ENCODE results near the gene WARS2.

Gene WARS2

DNA sequence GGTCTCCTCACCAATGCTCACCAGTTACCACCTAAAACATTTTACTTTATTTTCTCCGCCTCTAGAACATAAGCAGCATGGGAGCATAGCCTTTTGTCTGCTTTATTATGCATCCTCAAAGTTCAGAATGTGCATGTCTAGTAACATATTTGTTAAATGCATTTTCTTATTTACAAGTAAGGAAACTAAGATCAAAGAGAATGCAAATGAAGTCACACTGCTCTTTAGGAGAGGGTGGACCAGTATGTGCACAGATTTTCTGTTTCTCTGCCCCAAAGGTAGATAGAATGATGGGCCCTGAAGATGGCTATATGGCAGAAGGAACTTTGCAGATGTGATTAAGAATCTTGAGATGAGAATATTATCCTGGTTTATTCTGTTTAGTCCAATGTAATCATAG, 9.7 kb upstream of the WARS2 start:
- Histone ChIP-seq H3K4me3 (ENCODE audit: low read length) (no peak overlapping the region), H3K79me2 (ENCODE audit: low read length) (no peaks in the 10 kb centered on the region), H4K20me1 (ENCODE audit: insufficient read depth, low read length) (no peaks in the 10 kb centered on the region), H3K36me3 (replicated peaks; ENCODE audit: insufficient read depth, low read length) (no peaks in the 10 kb centered on the region), H3K4me1 (ENCODE audit: low read length) (no peaks in the 10 kb centered on the region), H3K4me2 (ENCODE audit: low read depth, low read length) (no peak overlapping the region), H3K9ac (ENCODE audit: low read length) (no peak overlapping the region), H3K27ac (ENCODE audit: low read length) (no peak overlapping the region), H2AFZ (ENCODE audit: low read length) (no peak overlapping the region), H3K9me2 (replicated peaks; ENCODE audit: insufficient read depth, low read length) (no peaks in the 10 kb centered on the region), H3F3A (ENCODE audit: insufficient read depth, low read length) (no peaks in the 10 kb centered on the region), H3K9me3 (replicated peaks; ENCODE audit: insufficient read depth, low read length) (no peaks in the 10 kb centered on the region), H3K27me3 (replicated peaks; ENCODE audit: insufficient read depth, low read length) (no peaks in the 10 kb centered on the region)
- TF ChIP-seq, protein P1, sequence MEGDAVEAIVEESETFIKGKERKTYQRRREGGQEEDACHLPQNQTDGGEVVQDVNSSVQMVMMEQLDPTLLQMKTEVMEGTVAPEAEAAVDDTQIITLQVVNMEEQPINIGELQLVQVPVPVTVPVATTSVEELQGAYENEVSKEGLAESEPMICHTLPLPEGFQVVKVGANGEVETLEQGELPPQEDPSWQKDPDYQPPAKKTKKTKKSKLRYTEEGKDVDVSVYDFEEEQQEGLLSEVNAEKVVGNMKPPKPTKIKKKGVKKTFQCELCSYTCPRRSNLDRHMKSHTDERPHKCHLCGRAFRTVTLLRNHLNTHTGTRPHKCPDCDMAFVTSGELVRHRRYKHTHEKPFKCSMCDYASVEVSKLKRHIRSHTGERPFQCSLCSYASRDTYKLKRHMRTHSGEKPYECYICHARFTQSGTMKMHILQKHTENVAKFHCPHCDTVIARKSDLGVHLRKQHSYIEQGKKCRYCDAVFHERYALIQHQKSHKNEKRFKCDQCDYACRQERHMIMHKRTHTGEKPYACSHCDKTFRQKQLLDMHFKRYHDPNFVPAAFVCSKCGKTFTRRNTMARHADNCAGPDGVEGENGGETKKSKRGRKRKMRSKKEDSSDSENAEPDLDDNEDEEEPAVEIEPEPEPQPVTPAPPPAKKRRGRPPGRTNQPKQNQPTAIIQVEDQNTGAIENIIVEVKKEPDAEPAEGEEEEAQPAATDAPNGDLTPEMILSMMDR (IDR thresholded peaks at IDR 0.05; ENCODE audit: low read length): no peak
- no peak for TF ChIP-seq EZH2 (optimal IDR thresholded peaks at IDR 0.05; ENCODE audit: low read depth, low read length)
- no peak for TF ChIP-seq EZH2phosphoT487 (IDR thresholded peaks at IDR 0.05; ENCODE audit: low read length)
- DNase-seq: no peak

DNA sequence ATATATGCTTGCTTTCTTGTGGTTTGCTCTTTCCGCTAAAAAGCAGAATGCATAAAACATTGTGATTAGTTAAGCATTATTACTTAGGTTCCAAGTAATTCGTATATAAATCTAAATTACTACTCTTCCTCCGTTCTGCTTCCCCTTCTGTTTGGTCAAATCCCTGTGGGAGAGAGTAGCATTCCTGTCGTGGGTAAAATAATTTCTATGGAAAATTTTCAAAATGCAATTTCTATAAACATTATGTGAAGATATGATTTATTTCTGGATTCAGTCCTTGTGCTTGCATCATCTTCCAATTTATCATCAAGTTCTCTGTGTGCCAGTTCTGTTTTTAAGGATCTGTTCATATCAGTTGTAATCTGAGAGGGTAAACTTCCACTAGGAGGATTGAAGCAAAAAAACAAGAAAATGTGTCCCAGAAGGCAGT, 7.2 kb upstream of the WARS2 start:
- H2AFZ ChIP-seq (ENCODE audit: low read length): no peak overlapping the region
- H3K27ac ChIP-seq (ENCODE audit: low read length): no peak overlapping the region
- no peaks in the 10 kb centered on the region for H3K9me2 ChIP-seq (replicated peaks; ENCODE audit: insufficient read depth, low read length)
- H3K4me2 ChIP-seq (ENCODE audit: low read depth, low read length): no peak overlapping the region
- no peaks in the 10 kb centered on the region for H3F3A ChIP-seq (ENCODE audit: insufficient read depth, low read length)
- no peaks in the 10 kb centered on the region for H3K27me3 ChIP-seq (replicated peaks; ENCODE audit: insufficient read depth, low read length)
- H3K4me3 ChIP-seq (ENCODE audit: low read length): no peak overlapping the region
- H3K79me2 ChIP-seq (ENCODE audit: low read length): no peaks in the 10 kb centered on the region
- no peaks in the 10 kb centered on the region for H4K20me1 ChIP-seq (ENCODE audit: insufficient read depth, low read length)
- DNase-seq: no peak
- no peak overlapping the region for H3K9ac ChIP-seq (ENCODE audit: low read length)
- H3K36me3 ChIP-seq (replicated peaks; ENCODE audit: insufficient read depth, low read length): no peaks in the 10 kb centered on the region
- no peaks in the 10 kb centered on the region for H3K9me3 ChIP-seq (replicated peaks; ENCODE audit: insufficient read depth, low read length)
- TF ChIP-seq, protein P1 (IDR thresholded peaks at IDR 0.05; ENCODE audit: low read length): no peak
- no peak for TF ChIP-seq EZH2phosphoT487 (IDR thresholded peaks at IDR 0.05; ENCODE audit: low read length)
- TF ChIP-seq EZH2 (optimal IDR thresholded peaks at IDR 0.05; ENCODE audit: low read depth, low read length): no peak
- no peaks in the 10 kb centered on the region for H3K4me1 ChIP-seq (ENCODE audit: low read length)

DNA sequence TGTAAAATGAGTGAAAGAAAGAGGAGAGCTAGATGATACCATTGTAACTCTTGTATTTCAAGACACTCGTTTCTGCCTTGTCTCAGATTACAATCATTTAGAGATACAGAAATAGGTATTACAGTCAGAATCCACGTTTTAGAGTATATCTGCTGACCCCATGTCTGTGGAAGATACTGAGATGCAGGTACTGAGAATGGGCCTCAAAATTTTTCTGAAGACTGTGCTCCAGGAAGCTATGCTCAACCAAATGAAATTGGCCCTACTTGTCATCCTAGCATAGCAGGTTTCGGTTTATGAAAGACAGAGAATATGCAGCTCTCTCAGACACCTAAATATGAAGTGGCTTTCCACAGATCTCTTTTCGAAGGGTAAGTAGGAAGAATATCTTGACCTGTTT, 6.0 kb upstream of the WARS2 start:
- no peaks in the 10 kb centered on the region for H3F3A ChIP-seq (ENCODE audit: insufficient read depth, low read length)
- no peaks in the 10 kb centered on the region for H3K9me3 ChIP-seq (replicated peaks; ENCODE audit: insufficient read depth, low read length)
- no peaks in the 10 kb centered on the region for H3K36me3 ChIP-seq (replicated peaks; ENCODE audit: insufficient read depth, low read length)
- no peak overlapping the region for H3K9ac ChIP-seq (ENCODE audit: low read length)
- no peak overlapping the region for H3K4me2 ChIP-seq (ENCODE audit: low read depth, low read length)
- no peak for DNase-seq
- no peak overlapping the region for H3K27ac ChIP-seq (ENCODE audit: low read length)
- H3K9me2 ChIP-seq (replicated peaks; ENCODE audit: insufficient read depth, low read length): no peaks in the 10 kb centered on the region
- no peaks in the 10 kb centered on the region for H3K27me3 ChIP-seq (replicated peaks; ENCODE audit: insufficient read depth, low read length)
- no peak overlapping the region for H2AFZ ChIP-seq (ENCODE audit: low read length)
- TF ChIP-seq EZH2 (optimal IDR thresholded peaks at IDR 0.05; ENCODE audit: low read depth, low read length): no peak
- TF ChIP-seq EZH2phosphoT487 (IDR thresholded peaks at IDR 0.05; ENCODE audit: low read length): no peak
- TF ChIP-seq, protein P1 (IDR thresholded peaks at IDR 0.05; ENCODE audit: low read length): no peak
- 0 out of 2 replicates have a peak, but pooled peaks cover under 1% of the 10 kb centered on the region for H3K4me1 ChIP-seq (ENCODE audit: low read length)
- no peaks in the 10 kb centered on the region for H4K20me1 ChIP-seq (ENCODE audit: insufficient read depth, low read length)
- H3K79me2 ChIP-seq (ENCODE audit: low read length): no peaks in the 10 kb centered on the region
- H3K4me3 ChIP-seq (ENCODE audit: low read length): no peak overlapping the region
